Common myeloid progenitor, CD34-positive (primary cell): ENCODE results near the gene DDHD1.
"Not testable (repeated sequence)": the region's sequence is repeated elsewhere in the genome, so short reads cannot be mapped to it uniquely, and the experiment has no call there.

Experiments
- CTCF ChIA-PET: fragments of 350-600 bp; sonication (Branson Sonifier 250); formaldehyde crosslinking; loops from one replicate; lab custom pipeline; 2021; ENCODE audit warnings: antibody characterized with exemption; lab: Charles Lee
- POLR2A ChIA-PET: fragments of 350-600 bp; sonication (Branson Sonifier 250); formaldehyde crosslinking; loops from one replicate; lab custom pipeline; 2021; ENCODE audit warnings: antibody characterized with exemption; lab: Charles Lee
- DNase-seq, 3 donors: peaks; one replicate each; pipeline versions ENCODE4 v3.0.0 to v3.0.0-alpha.2; 2013
- H3K27ac ChIP-seq, 2 experiments: 1 replicate in 1 of 2; 2 replicates in 1 of 2; pipeline ENCODE4 v1.7.0; 2013; ENCODE audit warnings: inconsistent platforms in 2 of 2, low read length in 2 of 2, mild to moderate bottlenecking in 2 of 2, low read depth in 1 of 2, moderate library complexity in 1 of 2; ENCODE audit not compliant: severe bottlenecking in 2 of 2, insufficient read depth in 1 of 2, poor library complexity in 1 of 2
- H3K27me3 ChIP-seq, 5 experiments: replicated peaks in 2 of 5; 1 replicate in 3 of 5; 2 replicates in 2 of 5; pipeline versions ENCODE4 v1.6.1 to v1.7.0; 2013; ENCODE audit warnings: low read length in 4 of 5, mild to moderate bottlenecking in 2 of 5, moderate library complexity in 2 of 5, inconsistent platforms in 1 of 5; ENCODE audit not compliant: insufficient read depth in 5 of 5, control insufficient read depth in 4 of 5
- H3K36me3 ChIP-seq, 4 experiments: 1 replicate in 2 of 4; 2 replicates in 2 of 4; pipeline versions ENCODE4 v1.6.1 to v1.7.0; 2013; ENCODE audit warnings: low read length in 3 of 4, control low read depth in 1 of 4, mild to moderate bottlenecking in 1 of 4; ENCODE audit not compliant: control insufficient read depth in 4 of 4, insufficient read depth in 4 of 4
- H3K4me1 ChIP-seq, 4 experiments: 1 replicate in 3 of 4; 2 replicates in 1 of 4; pipeline versions ENCODE4 v1.6.1 to v1.7.1; 2013; ENCODE audit warnings: low read length in 3 of 4, mild to moderate bottlenecking in 3 of 4, control low read depth in 1 of 4, inconsistent platforms in 1 of 4, moderate library complexity in 1 of 4; ENCODE audit not compliant: control insufficient read depth in 4 of 4, insufficient read depth in 4 of 4; ENCODE audit errors: control extremely low read depth in 1 of 4
- H3K4me3 ChIP-seq, 7 experiments: 1 replicate in 4 of 7; 2 replicates in 3 of 7; pipeline versions ENCODE4 v1.5.1 to v1.7.0; 2013; ENCODE audit warnings: mild to moderate bottlenecking in 7 of 7, low read length in 6 of 7, moderate library complexity in 6 of 7, inconsistent platforms in 2 of 7, low read depth in 2 of 7, control low read depth in 1 of 7; ENCODE audit not compliant: insufficient read depth in 4 of 7, control insufficient read depth in 1 of 7; ENCODE audit errors: extremely low read depth in 1 of 7
- H3K9me3 ChIP-seq, 5 experiments: 1 replicate in 4 of 5; 2 replicates in 1 of 5; pipeline versions ENCODE4 v1.6.1 to v1.7.1; 2013; ENCODE audit warnings: low read length in 4 of 5, mild to moderate bottlenecking in 2 of 5, inconsistent platforms in 1 of 5, low read depth in 1 of 5, moderate library complexity in 1 of 5; ENCODE audit not compliant: control insufficient read depth in 4 of 5, insufficient read depth in 2 of 5; ENCODE audit errors: control extremely low read depth in 1 of 5
- WGBS: methylation state at CpG from one replicate; pipeline ENCODE4 v1.1.5; 2013; ENCODE audit not compliant: insufficient coverage; 5-methylcytosine and 5-hydroxymethylcytosine counted together

DDHD1 gene

GRCh38 chr14:53084954-53085353, 68.2 kb downstream of the DDHD1 start:
- not testable (repeated sequence) for H3K4me3 ChIP-seq

GRCh38 chr14:53064475-53064874, 88.6 kb downstream of the DDHD1 start:
- ChIA-PET POLR2A (no interaction called here), CTCF (no interaction called here)
- Histone ChIP-seq H3K36me3 (peaks cover 3 to 15% (median 6%) of the 10 kb centered on the region in 4 experiments), H3K9me3 (no peaks in the 10 kb centered on the region), H3K27ac (no peak overlapping the region), H3K4me3 (no peak overlapping the region), H3K27me3 (no peaks in the 10 kb centered on the region), H3K4me1 (no peaks in the 10 kb centered on the region)
- no CpG with 5 or more reads among the region's 1 CpG for WGBS
- DNase-seq: no peak

More at GRCh38 chr14:53084954-53085353, 68.2 kb downstream of the DDHD1 start:
- H3K36me3 ChIP-seq: peaks cover 4 to 19% (median 7%) of the 10 kb centered on the region in 4 experiments
- H3K27ac ChIP-seq, DNase-seq, POLR2A ChIA-PET, H3K27me3 ChIP-seq, H3K4me1 ChIP-seq, H3K9me3 ChIP-seq: not testable (repeated sequence)
- CTCF ChIA-PET: interaction anchor here (1.2 kb wide), 2 partner anchors 12 to 17 kb away, joined by 3 read pairs; no protein-coding TSS in a partner anchor
- WGBS: 94% methylated on average over 7 of the region's 7 CpGs

- ChIA-PET CTCF (interaction anchor here (1.1 to 1.6 kb wide), 2 partner anchors 9 to 244 kb away, joined by 3 to 5 read pairs; no protein-coding TSS in a partner anchor), POLR2A (no interaction called here)
- peaks cover 0 to 6% (median 3%) of the 10 kb centered on the region in 4 experiments for H3K36me3 ChIP-seq
- no peaks in the 10 kb centered on the region for H3K9me3 ChIP-seq
- H3K4me1 ChIP-seq: no peaks in the 10 kb centered on the region
- DNase-seq: no peak
- H3K27ac ChIP-seq: no peak overlapping the region
- no peak overlapping the region for H3K4me3 ChIP-seq
- 95% methylated on average over 5 of the region's 8 CpGs for WGBS
- no peaks in the 10 kb centered on the region for H3K27me3 ChIP-seq
These were observed 90.3 kb downstream of the DDHD1 start for GRCh38 chr14:53062856-53063255.

GRCh38 chr14:53060046-53060445, 93.1 kb downstream of the DDHD1 start:
- H3K4me1 ChIP-seq: no peaks in the 10 kb centered on the region
- no peaks in the 10 kb centered on the region for H3K27me3 ChIP-seq
- no peaks in the 10 kb centered on the region for H3K9me3 ChIP-seq
- no peak overlapping the region for H3K4me3 ChIP-seq
- no peak for DNase-seq
- ChIA-PET CTCF (interaction anchor here (1.1 kb wide), 1 partner anchor 93 kb away, joined by 3 read pairs; the partner anchor contains the start of gene DDHD1), POLR2A (no interaction called here)
- no peak overlapping the region for H3K27ac ChIP-seq
- no CpG with 5 or more reads among the region's 1 CpG for WGBS
- peaks cover 0 to 10% (median 4%) of the 10 kb centered on the region in 4 experiments for H3K36me3 ChIP-seq

GRCh38 chr14:53055003-53055402, 98.1 kb downstream of the DDHD1 start:
- Histone ChIP-seq H3K27me3 (no peaks in the 10 kb centered on the region), H3K4me3 (no peak overlapping the region), H3K36me3 (peaks cover 3 to 13% (median 6%) of the 10 kb centered on the region in 4 experiments), H3K27ac (no peak overlapping the region), H3K9me3 (no peaks in the 10 kb centered on the region), H3K4me1 (no peaks in the 10 kb centered on the region)
- peak; percentile 40 to 60 (median 52) for DNase-seq
- ChIA-PET POLR2A (no interaction called here), CTCF (interaction anchor here (0.9 to 2.3 kb wide), 6 partner anchors 12 to 240 kb away, joined by 3 to 5 read pairs (median 4); no protein-coding TSS in a partner anchor)
- 0% methylated on average over 1 of the region's 1 CpG for WGBS

GRCh38 chr14:53054457-53054856, 98.7 kb downstream of the DDHD1 start:
- Histone ChIP-seq H3K4me1 (no peaks in the 10 kb centered on the region), H3K27me3 (no peaks in the 10 kb centered on the region), H3K27ac (no peak overlapping the region), H3K9me3 (no peaks in the 10 kb centered on the region), H3K36me3 (peaks cover 3 to 14% (median 7%) of the 10 kb centered on the region in 4 experiments), H3K4me3 (no peak overlapping the region)
- DNase-seq: no peak
- POLR2A ChIA-PET: no interaction called here
- 100% methylated on average over 1 of the region's 2 CpGs for WGBS
- CTCF ChIA-PET: interaction anchor here (0.8 to 2.3 kb wide), 8 partner anchors 9 to 252 kb away, joined by 3 to 9 read pairs (median 4); no protein-coding TSS in a partner anchor

GRCh38 chr14:53048631-53049030, 104.5 kb downstream of the DDHD1 start:
- DNase-seq: no peak
- CTCF ChIA-PET: no interaction called here
- H3K9me3 ChIP-seq: no peaks in the 10 kb centered on the region

More at GRCh38 chr14:53048631-53049030, 104.5 kb downstream of the DDHD1 start:
- Histone ChIP-seq H3K4me1 (no peaks in the 10 kb centered on the region), H3K4me3 (no peak overlapping the region), H3K36me3 (peaks cover 8 to 14% (median 11%) of the 10 kb centered on the region in 4 experiments), H3K27ac (no peak overlapping the region), H3K27me3 (no peaks in the 10 kb centered on the region)
- 100% methylated on average over 1 of the region's 2 CpGs for WGBS
- POLR2A ChIA-PET: no interaction called here
